NCI-H1694 (cell line): Measurements from ENCODE around the gene SYT8.
"Not testable (repeated sequence)": the region's sequence is repeated elsewhere in the genome, so short reads cannot be mapped to it uniquely, and the experiment has no call there.

Experiments used
- DNase-seq: peaks from one replicate; lab custom pipeline; 2025; lab: John Stamatoyannopoulos, UW

SYT8 gene, protein sequence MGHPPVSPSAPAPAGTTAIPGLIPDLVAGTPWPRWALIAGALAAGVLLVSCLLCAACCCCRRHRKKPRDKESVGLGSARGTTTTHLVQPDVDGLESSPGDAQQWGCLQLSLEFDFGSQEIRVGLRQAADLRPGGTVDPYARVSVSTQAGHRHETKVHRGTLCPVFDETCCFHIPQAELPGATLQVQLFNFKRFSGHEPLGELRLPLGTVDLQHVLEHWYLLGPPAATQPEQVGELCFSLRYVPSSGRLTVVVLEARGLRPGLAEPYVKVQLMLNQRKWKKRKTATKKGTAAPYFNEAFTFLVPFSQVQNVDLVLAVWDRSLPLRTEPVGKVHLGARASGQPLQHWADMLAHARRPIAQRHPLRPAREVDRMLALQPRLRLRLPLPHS

DNA sequence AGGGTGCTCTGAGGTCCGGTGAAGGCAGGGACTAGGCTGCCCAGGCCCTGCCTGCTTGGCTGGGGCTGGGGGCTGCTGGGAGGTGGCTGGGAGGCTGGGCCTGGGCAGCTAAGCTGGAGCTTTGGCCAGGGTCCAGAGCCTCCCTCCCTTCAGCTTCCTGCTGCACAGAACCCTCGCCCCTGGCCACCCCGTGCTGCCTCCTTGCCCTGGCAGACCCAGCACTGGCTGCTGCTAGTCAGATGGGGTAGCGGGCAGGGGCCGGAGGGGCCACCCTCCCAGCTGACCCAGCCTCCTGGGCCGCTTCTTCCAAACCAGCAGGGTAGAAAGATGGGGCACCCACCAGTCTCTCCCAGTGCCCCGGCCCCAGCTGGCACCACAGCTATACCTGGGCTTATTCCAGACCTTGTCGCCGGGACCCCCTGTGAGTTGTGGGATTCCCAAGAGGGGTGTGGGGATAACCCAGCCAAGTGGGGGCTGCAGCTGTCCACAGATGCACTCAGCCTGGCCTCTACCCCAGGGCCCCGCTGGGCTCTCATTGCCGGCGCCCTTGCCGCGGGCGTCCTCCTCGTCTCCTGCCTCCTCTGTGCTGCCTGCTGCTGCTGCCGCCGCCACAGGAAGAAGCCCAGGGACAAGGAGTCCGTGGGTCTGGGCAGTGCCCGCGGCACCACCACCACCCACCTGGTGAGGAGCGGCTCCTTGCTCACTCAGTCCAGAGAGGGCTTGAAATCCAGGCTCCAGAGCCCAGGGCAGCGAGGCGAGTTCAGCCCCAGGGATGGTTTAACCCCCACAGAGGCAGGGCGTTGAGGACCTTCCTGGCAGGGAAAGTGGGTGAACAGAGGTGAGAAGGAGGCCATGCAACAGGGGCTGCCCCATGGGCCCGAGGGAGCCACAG, at the start of gene SYT8:
TSS of gene SYT8 (plus strand) at position 212 of the 892 bp plus-strand sequence. CDS start at position 328, 116 bp downstream.
- no peak for DNase-seq

DNA sequence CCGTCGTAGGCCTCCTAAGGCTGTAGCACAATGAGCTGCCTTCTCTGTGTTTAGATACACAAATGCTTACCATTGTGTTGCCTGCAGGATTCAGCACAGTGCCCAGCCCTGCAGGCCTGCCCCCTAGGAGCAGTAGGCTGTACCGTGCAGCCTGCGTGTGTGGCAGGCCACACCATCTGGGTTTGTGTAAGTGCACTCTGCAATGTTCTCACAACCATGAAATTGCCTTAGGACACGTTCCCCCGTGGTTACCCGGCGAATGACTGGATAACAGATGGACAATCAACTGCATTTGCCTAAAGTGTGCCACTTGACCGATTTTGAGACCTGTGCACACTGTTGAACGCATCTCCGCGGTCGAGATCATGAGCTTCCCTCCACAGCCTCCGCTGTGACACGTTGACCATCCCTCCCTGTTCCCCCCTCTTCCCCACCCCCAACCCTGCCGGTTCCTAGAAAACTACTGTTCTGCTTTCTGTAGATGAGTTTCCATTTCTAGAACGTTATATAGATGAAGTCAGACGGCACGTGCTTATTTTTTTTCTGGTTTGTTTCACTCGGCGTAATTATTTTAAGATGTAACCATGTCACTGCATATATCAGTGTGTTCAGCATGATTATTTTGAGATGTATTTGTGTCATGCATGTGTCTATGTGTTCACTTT, 48.9 kb upstream of the SYT8 start:
- no peak for DNase-seq

DNA sequence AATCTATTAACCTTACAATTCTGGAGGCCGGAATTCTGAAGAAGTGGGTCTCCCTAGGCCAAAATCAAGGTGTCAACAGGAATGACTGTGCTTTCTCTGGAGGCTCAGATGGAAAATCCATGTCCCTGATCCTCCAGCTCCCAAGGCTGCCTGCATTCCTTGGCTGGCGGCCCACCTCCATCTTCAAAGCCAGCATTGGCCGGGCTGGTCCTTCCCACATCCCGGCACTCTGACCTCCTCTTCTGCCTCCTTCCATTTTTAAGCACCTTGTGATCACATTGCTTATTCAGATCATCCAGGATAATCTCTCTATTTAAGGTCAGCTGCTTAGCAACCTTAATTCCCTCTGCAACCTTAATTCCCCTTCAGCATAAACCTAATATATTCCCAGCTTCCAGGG, 48.3 kb upstream of the SYT8 start:
- DNase-seq: no peak

DNA sequence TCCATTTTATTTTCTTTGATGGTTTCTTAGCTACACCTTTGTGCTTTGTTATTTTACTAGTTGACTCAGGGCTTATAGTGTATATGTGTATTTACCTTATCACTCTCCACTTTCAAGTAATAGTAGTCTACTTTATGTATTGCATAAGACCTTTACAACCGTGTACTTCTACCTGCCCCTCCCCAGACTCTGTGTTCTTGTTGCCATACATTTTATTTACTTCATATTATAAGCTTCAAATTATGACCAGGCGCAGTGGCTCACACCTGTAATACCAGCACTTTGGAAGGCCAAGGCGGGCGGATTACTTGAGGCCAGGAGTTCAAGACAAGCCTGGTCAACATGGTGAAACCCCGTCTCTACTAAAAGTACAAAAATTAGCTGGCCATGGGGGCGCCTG, 42.9 kb upstream of the SYT8 start:
- no peak for DNase-seq

DNA sequence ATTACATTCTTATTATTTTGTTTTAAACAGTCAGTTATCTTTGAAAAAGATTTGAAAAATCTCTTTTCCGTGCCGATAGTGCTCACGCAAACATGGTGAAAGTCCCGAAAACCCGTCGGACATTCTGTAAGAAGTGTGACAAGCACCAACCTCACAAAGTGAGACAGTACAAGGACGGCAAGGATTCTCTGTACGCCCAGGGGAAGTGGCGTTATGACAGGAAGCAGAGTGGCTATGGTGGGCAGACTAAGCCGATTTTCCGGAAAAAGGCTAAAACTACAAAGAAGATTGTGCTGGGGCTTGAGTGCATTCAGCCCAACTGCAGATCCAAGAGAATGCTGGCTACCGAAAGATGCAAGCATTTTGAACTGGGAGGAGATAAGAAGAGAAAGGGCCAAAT, 42.3 kb upstream of the SYT8 start:
- no peak for DNase-seq

DNA sequence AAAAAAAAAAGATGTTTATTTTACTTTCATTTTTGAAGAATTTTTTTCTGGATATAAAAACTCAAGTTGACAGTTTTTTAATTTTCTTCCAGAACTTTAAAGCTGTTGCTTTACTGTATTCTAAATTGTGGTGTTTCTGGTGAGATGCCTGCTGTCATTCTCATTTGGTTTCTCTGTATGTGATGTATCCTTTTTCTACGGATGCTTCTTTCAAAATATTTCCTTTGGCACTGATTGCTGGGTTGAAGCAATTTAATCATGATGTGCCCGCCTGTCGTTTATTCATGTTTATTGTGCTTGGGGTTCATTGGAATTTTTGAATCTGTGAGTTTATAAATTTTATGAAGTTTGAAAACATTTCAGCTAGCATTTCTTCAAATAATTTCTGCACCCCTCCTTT, 41.7 kb upstream of the SYT8 start:
- no peak for DNase-seq

DNA sequence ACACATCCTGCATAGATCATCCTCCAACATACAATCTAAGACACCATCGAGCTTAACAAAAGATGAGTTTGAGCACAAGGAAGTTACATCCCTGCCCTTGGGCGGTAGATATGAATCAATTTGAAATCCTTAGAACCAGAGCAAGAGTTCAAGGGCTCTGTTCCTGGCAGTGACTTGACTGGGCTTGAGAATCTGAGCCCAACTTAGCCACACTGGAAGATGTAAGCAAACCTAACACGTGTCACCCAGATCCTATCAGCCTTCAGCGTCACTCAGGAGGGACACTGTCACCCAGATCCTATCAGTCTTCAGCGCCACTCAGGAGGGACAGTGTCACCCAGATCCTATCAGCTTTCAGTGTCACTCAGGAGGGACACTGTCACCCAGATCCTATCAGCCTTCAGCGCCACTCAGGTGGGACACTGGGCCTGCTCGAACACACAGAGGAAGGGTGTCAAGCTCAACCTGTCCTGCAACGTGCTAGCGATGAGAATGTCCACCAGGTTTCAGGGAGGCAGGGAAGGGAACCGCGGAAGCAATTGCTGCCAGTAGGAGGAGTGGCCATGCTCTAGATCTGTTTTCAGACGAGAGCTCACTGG, 38.3 kb upstream of the SYT8 start:
- no peak for DNase-seq

DNA sequence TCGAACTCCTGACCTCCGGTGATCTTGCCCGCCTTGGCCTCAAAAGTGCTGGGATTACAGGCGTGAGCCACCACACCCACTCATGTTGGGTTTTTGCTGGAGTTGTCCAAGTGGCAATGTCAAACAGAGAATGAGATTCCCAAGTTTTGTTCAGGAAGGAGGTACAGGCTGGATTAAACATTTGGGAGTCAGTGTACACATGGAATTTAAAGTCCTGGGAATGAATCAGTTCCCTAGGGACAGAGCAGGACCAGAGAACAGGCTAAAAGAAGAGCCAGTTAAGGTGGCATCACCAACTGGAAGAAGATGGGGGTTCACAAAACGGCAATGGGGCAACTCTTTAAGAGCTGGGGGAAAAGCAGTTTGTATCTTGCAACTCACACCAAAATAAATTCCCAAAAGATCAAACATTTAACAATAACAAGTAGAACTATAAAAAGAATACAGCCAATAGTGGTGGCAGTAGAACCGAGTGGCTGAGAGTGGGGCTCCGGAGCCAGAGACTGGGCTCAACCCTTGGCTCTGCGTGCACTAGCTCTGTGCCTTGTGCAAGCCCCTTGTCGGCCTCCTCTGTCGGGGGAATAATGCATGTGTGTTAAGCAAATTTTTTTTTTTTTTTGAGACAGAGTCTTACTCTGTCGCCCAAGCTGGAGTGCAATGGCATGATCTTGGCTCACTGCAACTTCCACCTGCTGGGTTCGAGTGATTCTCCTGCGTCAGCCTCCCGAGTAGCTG, 37.2 kb upstream of the SYT8 start:
- no peak for DNase-seq

DNA sequence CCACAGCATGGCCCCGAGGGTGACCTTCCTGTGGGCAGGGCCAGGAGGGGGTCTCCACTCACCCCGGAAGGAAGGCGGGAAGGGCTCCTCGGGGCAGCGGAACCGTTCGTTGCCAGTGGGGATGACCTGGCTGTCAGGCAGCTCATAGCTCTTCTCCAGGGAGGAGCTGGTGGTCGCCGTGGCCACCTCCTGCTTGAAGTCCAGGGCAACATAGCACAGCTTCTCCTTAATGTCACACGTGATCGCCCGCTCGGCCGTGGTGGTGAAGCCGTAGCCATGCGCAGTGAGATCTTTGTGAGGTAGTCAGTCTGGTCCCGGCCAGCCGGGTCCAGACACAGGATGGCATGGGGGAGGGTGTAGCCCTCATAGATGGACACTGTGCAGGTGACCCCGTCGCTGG, 31.5 kb upstream of the SYT8 start:
- no peak for DNase-seq

DNA sequence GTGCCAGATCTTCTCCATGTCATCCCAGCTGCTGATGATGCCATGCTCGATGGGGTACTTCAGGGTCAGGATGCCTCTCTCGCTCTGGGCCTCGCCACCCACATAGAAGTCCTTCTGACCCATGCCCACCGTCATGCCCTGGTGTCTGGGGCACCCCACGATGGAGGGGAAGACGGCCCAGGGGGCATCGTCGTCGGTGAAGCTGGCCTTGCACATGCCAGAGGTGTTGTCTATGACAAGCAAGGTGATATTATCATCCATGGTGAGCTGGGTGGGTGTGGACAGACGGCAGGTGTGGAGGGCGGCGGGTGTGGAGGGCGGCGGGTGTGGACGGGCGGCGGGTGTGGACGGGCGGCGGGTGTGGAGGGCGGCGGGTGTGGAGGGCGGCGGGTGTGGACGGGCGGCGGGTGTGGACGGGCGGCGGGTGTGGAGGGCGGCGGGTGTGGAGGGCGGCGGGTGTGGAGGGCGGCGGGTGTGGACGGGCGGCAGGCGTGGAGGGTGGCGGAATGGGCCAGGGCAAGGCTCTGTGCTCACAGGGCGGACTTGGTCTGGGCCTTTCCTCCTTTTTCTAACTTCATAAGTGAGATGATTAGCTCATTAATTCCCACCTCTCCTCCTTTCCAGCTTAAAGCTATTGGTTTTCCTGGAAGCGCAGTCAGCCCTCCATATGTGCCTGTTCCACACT, 30.8 kb upstream of the SYT8 start:
- DNase-seq: not testable (repeated sequence)

DNA sequence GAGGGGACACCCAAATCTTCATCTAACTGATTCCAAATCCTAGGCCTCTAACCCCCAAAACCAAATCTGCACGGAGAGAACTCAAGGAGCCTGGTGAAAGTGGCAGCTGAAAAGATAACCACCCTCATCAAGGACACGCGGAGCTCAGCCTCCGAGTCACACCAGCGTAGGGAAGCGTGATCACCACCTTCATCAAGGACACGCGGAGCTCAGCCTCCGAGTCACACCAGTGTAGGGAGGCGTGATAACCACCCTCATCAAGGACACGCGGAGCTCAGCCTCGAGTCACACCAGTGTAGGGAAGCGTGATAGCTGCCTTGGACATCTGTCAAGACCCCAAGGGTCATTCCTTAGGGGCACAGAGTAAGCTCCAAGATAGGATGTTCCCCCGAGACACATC, 29.3 kb upstream of the SYT8 start:
- DNase-seq: no peak

DNA sequence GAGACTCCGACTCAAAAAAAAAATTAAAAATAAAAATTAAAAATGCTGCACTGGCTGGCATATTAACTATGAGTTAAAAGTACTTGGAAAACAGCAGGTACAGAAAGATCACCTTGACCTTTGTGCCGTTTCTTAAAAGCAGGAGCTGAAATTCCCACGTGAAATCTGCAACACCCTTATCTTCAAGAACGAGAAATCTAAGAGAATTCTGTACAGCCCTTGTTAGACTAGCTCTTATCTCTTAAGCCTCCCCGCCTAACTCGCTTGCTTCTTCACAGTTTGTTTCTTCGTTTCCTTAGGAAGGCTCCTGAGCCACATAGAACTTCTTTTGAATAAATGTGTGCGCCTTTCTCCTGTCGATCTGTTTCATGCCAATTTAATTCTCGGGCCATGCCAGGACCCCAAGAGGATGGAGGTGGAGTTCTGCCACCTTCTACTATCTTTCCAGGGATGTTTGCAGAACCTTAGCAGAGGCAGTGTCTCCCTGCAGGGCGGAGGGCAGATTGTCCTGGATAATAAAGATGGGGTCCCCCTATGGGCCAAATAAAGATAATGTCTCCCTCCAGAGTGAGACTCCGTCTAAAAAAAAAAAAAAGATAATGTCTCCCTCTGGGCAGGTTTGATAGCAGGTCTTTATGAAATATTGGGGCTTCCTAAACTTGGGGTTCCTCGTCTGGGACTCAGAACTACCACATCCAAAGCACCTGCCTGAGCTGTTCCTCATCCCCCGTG, 27.4 kb upstream of the SYT8 start:
- no peak for DNase-seq

DNA sequence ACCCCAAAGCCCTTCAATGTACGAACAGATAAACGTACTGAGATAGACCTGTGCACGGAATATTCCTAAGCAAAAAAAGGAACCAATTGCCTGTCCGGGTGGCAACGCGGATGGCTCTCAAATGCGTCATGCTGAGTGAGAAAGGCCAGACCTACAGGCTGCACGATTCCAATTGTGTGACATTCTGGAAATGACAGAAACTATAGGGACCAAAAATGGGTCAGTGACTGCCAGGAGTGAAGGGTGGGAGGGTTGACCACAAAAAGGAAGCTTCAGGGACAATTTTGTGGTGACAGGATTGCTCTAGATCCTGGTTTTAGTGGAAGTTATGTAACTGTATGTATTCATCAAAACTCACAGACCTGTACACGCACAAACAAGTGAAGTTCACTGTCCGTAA, 24.0 kb upstream of the SYT8 start:
- no peak for DNase-seq

DNA sequence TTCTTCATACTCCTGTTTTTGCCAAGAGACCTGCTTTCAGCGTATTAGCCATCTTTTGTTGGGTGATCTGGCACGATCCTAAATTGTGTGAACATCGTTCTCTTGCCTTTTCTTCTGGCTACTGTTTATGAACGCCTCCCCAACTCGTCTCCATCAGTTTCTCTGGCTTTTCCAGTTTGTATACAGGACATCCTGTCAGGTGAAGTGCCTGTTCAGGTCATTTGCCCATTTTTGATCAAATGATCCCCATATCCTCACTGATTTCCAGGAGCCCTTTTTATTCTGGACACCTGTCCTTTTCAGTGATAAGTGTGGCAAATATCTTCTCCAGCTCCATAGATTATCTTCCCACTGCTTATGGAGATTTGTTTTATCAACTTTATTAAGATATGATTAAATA, 22.5 kb upstream of the SYT8 start:
- DNase-seq: no peak

DNA sequence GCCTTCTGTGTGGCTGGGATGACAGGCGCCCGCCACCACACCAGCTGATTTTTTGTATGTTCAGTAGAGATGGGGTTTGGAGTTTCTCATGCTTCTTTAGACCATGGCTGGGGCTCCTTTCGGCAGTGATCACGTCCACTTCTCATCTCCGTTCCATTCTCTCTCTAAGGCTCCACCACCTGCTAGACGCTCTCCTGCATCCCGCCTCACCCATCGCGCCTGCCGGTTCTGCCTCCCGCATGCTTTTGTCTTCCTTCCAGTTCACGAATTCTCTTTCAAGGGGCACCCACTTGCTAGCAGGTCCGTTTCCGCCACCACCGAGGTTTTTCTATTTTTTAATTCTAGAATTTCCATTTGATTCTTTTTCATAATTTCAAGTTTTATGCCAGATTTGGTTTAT, 22.0 kb upstream of the SYT8 start:
- DNase-seq: no peak

DNA sequence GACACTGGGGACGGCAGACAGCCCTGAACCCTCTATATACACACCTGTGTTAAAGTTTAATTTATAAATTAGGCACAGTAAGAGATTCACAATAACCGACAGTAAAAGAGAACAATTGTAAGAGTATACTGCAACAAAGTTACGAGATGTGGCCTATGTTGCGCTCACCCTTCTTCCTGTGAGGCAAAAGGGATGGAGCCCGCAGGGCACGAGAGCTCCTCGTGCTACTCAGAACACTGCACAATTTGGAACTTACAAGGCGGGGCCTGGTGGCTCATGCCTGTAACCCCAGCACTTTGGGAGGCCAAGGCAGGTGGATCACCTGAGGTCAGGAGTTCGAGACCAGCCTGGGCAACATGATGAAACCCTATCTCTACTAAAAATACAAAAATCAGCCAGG, 21.4 kb upstream of the SYT8 start:
- DNase-seq: not testable (repeated sequence)

DNA sequence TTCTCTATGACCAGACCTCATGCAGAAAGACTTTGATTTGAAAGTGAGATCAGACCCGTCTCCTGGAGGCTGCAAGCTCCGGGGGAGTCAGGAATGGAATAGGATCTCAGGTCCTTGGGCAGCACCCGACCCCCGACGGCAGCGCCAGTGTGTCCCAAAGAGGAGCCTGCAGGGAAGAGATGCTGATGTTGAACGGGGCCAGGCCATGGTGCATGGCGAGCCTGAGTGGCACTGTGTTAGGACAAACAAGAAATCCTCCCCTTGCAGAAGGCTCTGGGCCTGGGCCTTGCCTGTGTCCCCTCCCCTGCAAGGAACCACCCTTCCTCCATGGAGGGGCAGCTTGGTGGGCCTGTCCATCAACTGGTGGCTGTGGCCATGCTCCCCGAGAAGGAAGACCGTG, 20.1 kb upstream of the SYT8 start:
- DNase-seq: no peak

DNA sequence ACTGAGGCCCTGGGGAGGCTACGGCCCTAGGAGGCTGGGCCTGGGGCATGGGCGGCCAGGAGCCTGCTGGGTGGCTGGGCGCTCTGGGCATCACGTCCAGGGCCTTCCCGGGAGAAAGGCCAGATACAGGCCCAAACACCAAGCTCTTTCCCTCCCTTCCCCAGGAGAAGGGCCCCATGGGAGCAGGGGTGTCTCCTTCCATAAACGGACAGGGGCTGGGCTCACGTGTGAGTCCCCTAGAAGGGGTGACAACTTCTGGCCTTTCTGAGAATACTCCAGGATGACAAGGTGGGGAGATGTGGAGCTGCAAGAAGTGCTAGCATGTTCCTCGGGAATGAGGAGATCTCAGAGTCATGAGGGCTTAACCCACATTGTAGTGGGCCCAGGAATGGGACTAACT, 19.5 kb upstream of the SYT8 start:
- no peak for DNase-seq

DNA sequence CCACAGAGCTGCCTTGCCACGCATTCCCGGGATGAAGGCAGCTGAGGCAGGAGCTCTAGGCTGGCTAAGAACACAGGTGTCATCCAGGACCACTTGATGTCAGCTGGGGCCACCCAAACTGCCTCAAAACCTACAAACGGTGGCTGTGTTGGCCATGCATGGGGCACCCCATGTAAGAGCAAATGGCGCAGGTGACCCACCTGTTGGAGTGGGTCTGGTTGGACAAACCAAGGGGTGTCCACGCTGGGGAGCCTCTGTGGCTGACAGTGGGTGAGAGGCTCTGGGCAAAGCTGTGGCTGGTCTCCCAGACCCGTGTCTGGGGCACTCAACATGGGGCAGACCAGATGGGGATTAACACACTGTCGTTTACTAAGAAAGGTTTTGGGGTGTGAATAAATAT, 19.0 kb upstream of the SYT8 start:
- DNase-seq: no peak

DNA sequence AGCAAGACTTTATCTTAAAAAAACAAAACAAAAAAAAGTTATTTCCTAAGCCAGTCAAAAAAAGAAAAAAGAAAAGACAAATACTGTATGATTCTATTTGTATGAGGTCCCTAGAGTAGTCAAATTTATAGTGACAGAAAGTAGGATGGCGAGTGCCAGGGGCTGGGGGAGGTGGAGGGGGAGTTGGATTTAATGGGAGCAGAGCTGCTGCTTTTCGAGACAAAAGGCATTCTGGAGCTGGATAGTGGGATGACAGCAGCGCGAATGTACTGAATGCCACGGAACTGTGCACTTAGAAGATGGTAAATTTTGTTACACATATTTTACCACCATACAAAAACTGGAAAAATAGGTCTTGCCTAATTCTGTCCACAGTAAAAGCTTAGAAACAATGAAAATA, 17.8 kb upstream of the SYT8 start:
- DNase-seq: no peak
